ENCODE results near the gene SLC30A5. TPM values are rescaled to one million over a fixed set of nuclear protein-coding genes. Genes with fewer than 3 reads are reported as not detected.

The SLC30A5 gene
- polyA plus RNA-seq, 1 donor (not counting 4 experiments of a cell fraction or from before 2014, with no cell fraction given), result 43.4 TPM

- H3K9me3 ChIP-seq (ENCODE audit: control insufficient read depth, low read depth, low read length), result no peaks in the 10 kb centered on the region
- peak within 1 kb of the TSS; percentile 81 for H3K27ac ChIP-seq (ENCODE audit: control insufficient read depth, insufficient read depth, low read length)
- peaks cover 5 to 21% of the 10 kb centered on the region in 2 experiments for H3K36me3 ChIP-seq (ENCODE audit: control insufficient read depth in 2 of 2, extremely low read depth in 1 of 2, insufficient read depth in 2 of 2, low read length in 2 of 2)
- peak; percentile 77 for FAIRE-seq
- peak within 1 kb of the TSS; percentile 97 for H2AFZ ChIP-seq (ENCODE audit: control insufficient read depth, low read length)
- no peaks in the 10 kb centered on the region for H3K9me1 ChIP-seq (ENCODE audit: control insufficient read depth, extremely low read depth, insufficient read depth, low read length)
- dilution Hi-C loops (cut with MboI; ENCODE audit: extremely low pct_ligation_motif_present, low sequenced_read_pairs), result no loop called here
- H3K27me3 ChIP-seq (ENCODE audit: control insufficient read depth, extremely low read depth, insufficient read depth, low read length), result no peaks in the 10 kb centered on the region
- H3K4me1 ChIP-seq (ENCODE audit: control insufficient read depth, extremely low read depth, insufficient read depth, low read length), result peaks cover 22% of the 10 kb centered on the region
- H3K4me2 ChIP-seq (ENCODE audit: control insufficient read depth, extremely low read depth, insufficient read depth, low read depth, low read length), result peak within 1 kb of the TSS; percentile 84
- no peaks in the 10 kb centered on the region for H4K20me1 ChIP-seq (ENCODE audit: control insufficient read depth, extremely low read depth, insufficient read depth, low read length)
- H3K79me2 ChIP-seq (ENCODE audit: control insufficient read depth, insufficient read depth, low read length), result peaks cover 41% of the 10 kb centered on the region
- H3K9ac ChIP-seq (ENCODE audit: control insufficient read depth, extremely low read depth, insufficient read depth, low read length), result peak within 1 kb of the TSS; percentile 81
- TF ChIP-seq CTCF (optimal IDR thresholded peaks at IDR 0.05 in 1 of 3, IDR thresholded peaks at IDR 0.05 in 1 of 3, conservative IDR thresholded peaks at IDR 0.05 in 1 of 3; ENCODE audit: extremely low read depth in 1 of 3, insufficient read depth in 2 of 3, low read length in 3 of 3) (peak in 1 of 3 experiments; percentile 31), EZH2 (IDR thresholded peaks at IDR 0.05; ENCODE audit: low read length) (no peak)
- H3K4me3 ChIP-seq (ENCODE audit: control insufficient read depth in 2 of 3, extremely low read depth in 1 of 3, insufficient read depth in 2 of 3, low read depth in 1 of 3, low read length in 3 of 3), result peak within 1 kb of the TSS; percentile 77 to 86 (median 81)
- peak; percentile 74 for DNase-seq (ENCODE audit: low read depth, low spot score)
Measured at GRCh38 chr5:69166686-69167492, 73.1 kb downstream of the SLC30A5 start, which contains the start of gene CCNB1. TSS of gene CCNB1 (plus strand) at chr5:69167150. CDS start at chr5:69167263, 113 bp downstream.

- H3K4me1 ChIP-seq (ENCODE audit: control insufficient read depth, extremely low read depth, insufficient read depth, low read length), result peaks cover 22% of the 10 kb centered on the region
- no peak for TF ChIP-seq CTCF (optimal IDR thresholded peaks at IDR 0.05 in 1 of 3, IDR thresholded peaks at IDR 0.05 in 1 of 3, conservative IDR thresholded peaks at IDR 0.05 in 1 of 3; ENCODE audit: extremely low read depth in 1 of 3, insufficient read depth in 2 of 3, low read length in 3 of 3)
- TF ChIP-seq EZH2 (IDR thresholded peaks at IDR 0.05; ENCODE audit: low read length), result no peak
- H2AFZ ChIP-seq (ENCODE audit: control insufficient read depth, low read length), result peak overlapping the region; percentile 97
- FAIRE-seq (no peak), DNase-seq (ENCODE audit: low read depth, low spot score) (no peak)
- H3K27me3 ChIP-seq (ENCODE audit: control insufficient read depth, extremely low read depth, insufficient read depth, low read length), result no peaks in the 10 kb centered on the region
- dilution Hi-C loops (cut with MboI; ENCODE audit: extremely low pct_ligation_motif_present, low sequenced_read_pairs), result no loop called here
- no peaks in the 10 kb centered on the region for H3K9me1 ChIP-seq (ENCODE audit: control insufficient read depth, extremely low read depth, insufficient read depth, low read length)
- H4K20me1 ChIP-seq (ENCODE audit: control insufficient read depth, extremely low read depth, insufficient read depth, low read length), result no peaks in the 10 kb centered on the region
- H3K27ac ChIP-seq (ENCODE audit: control insufficient read depth, insufficient read depth, low read length), result peak overlapping the region; percentile 81
- peak overlapping the region; percentile 81 for H3K9ac ChIP-seq (ENCODE audit: control insufficient read depth, extremely low read depth, insufficient read depth, low read length)
- peaks cover 42% of the 10 kb centered on the region for H3K79me2 ChIP-seq (ENCODE audit: control insufficient read depth, insufficient read depth, low read length)
- peaks cover 5 to 22% of the 10 kb centered on the region in 2 experiments for H3K36me3 ChIP-seq (ENCODE audit: control insufficient read depth in 2 of 2, extremely low read depth in 1 of 2, insufficient read depth in 2 of 2, low read length in 2 of 2)
- H3K9me3 ChIP-seq (ENCODE audit: control insufficient read depth, low read depth, low read length), result no peaks in the 10 kb centered on the region
- H3K4me2 ChIP-seq (ENCODE audit: control insufficient read depth, extremely low read depth, insufficient read depth, low read depth, low read length), result peak overlapping the region; percentile 84
- peak overlapping the region; percentile 77 to 86 (median 81) for H3K4me3 ChIP-seq (ENCODE audit: control insufficient read depth in 2 of 3, extremely low read depth in 1 of 3, insufficient read depth in 2 of 3, low read depth in 1 of 3, low read length in 3 of 3)
Measured at GRCh38 chr5:69167493-69167855, 73.7 kb downstream of the SLC30A5 start.

Measured in keratinocyte (primary cell).